Middle frontal gyrus (tissue), 1 donor: ENCODE data around the gene RBX1.
"Not testable (repeated sequence)": the region's sequence is repeated elsewhere in the genome, so short reads cannot be mapped to it uniquely, and the experiment has no call there.

Source experiments
- DNase-seq: peaks from one replicate; pipeline ENCODE4 v3.0.0-alpha.2; 2015; ENCODE audit warnings: low spot score; ENCODE audit errors: extremely low spot score

The RBX1 gene

DNA sequence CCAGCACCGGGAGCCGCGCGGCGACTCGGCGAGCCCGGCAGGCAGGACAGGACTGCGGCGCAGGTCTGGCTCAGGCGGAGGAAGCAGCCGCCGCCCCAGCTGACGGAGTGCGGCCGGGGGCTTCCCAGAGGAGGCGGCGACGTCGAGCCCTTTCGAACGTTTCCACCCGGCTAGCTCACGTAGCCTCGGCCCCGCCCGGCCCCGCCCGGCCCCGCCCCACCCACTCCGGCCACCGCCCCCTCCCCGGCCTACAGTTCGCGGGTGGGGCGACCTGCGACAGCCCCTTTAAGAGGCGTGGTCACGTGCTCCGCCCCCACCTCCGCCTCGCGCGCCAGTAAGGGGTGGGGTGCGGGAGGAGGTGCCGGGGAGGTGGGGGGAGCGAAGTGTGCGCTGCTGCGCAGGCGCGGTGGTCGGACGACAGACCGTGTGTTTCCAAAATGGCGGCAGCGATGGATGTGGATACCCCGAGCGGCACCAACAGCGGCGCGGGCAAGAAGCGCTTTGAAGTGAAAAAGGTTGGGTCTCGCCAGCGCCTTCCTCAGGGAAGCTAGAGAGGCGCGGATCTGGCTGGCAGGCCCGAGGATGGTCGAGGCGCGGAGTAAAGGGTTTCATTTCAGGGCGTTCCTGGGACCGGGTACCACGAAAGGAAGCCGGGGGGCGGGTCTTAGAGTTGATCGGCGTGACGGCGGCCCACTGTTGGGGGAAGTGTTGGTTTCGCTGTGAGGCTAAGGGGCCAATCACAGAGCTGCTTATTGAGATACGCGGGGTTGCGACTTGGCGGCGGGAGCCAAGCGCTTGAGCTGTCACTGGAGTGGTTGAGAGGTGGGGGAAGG is at the start of gene RBX1:
TSS of gene RBX1 (plus strand) at position 417 of the 833 bp plus-strand sequence. CDS start at position 438, 21 bp downstream.
- peak; percentile 94 for DNase-seq

DNA sequence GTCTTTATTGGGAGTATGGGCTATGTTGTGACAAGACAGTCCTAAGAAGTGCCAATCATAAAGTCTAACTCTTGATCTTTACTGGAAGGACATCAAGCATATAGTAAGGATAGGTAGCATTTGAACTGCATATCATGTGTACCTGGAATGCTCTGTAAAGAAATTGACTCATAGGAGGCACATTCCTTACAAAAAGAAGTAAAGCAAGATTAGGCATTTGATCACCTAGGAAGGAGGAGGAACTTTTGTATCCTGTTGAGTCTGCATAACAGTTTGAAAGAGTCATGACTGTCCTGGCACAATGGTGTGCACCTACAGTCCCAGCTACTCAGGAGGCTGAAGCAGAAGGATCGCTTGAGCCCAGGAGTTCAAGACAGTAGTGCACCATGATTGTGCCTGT is 47.1 kb upstream of the RBX1 start:
- DNase-seq = no peak

DNA sequence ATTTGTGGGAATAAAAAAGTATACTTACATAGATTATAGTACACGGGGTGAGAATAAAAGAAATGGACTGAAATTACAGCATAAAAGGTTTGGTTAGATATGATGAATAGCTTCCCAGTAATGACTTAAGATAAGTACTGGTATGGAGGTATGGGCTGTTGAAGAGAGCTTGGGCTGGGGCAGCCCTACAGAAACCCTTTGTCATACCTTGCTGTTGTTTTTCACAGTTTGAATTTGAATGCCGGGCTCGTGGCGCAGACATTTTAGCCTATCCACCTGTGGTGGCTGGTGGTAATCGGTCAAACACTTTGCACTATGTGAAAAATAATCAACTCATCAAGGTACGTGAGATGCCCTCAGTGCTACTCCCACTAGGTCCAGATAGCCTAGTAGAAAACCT is 42.3 kb upstream of the RBX1 start:
- no peak for DNase-seq

DNA sequence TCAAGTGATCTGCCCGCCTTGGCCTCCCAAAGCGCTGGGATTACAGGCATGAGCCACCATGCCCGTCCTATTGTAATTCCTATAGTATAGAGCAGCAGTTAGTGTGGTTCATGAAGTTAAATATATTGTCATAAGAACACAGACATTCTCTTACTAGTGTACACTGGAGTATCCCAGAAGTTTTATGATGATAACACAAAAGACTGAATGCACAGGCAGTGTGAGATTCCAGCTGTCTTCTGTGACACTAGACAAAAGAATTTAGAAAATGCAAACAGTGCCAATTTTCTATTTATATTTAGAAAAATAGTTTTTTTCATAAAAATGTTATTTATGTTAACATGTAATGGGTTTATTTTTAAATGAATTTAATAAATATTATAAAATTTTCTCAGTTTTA is 39.4 kb upstream of the RBX1 start:
- no peak for DNase-seq

DNA sequence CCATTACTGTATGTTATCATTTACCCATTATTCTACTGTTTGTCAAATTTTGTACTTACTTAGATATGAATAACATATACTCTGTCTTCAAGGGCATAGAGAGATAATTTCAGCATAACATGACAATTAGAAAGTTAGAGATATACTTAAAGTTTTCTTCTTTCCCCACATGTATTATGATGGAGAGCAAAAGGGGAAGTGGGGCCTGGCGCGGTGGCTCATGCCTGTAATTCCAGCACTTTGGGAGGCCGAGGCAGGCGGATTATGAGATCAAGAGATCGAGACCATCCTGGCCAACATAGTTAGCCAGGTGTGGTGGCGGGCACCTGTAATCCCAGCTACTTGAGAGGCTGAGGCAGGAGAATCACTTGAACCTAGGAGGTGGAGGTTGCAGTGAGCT is 38.2 kb upstream of the RBX1 start:
- not testable (repeated sequence) for DNase-seq

DNA sequence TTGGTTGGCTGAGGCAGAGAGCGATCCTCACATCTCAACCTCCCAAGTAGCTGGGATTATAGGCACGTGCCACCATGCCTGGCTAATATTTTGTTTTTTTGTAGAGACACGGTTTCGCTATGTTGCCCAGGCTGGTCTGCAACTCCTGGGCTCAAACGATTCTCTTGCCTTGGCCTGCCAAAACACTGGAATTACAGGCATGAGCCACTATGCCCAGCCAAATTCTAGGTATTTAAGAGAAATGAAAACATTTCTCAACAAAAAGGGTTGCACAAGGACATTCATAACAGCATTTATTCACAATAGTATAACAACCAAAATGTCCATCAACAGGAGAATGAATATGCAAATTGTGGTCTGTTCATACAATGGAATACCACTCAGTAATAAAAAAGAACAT is 31.7 kb upstream of the RBX1 start:
- no peak for DNase-seq

DNA sequence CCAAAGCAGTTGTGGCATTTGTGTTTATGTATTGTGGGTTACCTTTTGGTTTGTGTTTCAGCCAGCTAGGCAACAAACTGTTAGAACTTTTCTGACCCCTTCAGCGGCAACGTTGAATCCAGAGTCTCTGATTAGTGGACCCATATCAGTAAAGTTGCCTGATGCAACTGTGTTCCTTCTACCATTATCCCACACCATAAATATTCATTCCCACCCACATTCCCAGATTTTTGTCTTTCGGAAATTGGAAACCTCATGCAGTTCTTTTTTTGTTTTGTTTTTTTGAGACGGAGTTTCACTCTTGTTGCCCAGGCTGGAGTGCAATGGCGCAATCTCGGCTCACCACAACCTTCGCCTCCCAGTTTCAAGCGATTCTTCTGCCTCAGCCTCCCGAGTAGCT is 30.7 kb upstream of the RBX1 start:
- no peak for DNase-seq

DNA sequence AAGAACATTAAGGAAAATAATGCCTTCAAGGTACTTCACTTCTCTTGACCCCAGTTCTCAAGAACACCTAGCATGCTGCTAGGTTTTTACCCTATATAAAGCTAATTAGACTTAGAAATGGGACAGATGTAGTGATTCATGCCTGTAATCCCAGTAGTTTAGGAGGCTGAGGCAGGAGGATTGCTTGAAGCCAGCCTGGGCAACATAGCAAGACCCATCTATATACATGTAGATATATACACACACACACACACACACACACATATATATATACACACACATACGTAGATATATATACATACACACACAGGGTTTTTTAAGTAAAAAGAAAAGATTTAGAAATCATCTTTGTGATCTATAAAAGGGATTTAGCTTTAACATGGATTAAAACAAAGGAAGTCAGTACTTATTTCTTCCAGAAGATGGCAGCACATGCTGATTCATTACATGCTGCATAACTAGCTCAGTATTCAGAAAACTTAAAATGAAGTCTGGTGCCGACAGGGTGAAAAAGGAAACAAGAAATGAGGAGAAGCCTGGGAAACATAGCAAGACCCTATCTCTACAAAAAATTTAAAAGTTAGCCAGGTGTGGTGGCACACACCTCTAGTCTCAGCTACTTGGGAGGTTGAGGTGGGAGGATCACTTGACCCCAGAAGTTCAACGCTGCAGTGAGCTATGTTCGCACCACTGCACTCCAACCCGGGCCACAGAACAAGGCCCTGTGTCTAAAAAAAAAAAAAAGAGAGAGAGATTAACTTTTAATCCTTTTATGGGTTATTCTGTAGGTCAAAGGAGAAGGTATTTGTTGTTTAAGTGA is 28.5 kb upstream of the RBX1 start:
- DNase-seq = peak; percentile 62

DNA sequence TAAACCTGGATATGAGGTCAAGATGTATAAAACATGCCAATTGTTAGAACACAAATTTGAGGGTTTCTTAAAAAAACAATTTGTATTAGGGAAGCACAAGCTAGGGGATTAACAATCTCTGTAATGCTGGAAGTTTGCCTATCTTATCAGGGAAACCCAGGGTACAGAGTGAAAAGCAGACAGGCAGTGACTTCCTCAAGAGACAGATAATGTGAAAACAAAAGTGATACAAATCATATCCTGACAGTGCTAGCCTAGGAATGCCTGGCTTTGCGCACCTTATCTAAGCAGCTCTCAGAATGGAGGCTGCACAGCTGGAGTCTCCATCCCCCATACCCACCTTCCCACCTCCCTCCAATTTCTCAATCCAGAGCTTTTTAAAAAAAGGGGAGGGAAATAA is 22.5 kb upstream of the RBX1 start:
- DNase-seq = no peak

DNA sequence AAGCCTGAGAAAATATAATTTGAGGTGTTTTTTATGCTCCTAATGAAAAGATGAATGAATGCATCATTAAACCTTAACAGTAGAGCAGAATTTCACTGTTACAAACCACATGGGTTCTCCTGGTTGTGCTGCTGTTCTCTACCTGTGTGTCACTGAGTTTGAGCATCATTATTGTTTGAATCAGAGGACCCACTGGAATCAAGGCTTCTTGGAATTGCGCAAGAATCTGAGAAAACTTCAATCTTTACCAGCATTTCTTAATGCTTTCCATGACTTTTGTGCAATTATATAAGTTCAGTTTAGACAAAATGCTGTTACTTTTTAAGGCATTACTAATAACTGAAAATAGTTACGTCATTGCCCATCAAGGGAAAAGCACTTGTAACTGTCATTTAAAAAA is 18.8 kb upstream of the RBX1 start:
- DNase-seq = no peak

DNA sequence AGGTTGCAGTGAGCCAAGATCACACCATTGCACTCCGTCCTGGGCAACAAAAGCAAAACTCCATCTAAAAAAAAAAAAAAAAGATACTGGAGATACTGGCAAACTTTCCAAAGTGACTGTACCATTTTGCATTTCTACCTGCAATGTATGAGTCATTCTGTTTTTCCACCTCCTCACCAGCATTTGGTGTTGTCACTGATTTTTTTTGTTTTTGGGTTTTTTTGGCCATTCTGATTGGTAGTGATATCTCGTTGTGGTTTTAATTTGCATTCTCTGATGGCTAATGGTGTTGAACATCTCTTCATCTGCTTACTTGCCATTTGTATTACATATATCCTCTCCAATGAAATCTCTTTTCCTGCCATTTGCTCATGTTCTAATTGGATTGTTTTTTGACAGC is 12.0 kb upstream of the RBX1 start:
- no peak for DNase-seq

DNA sequence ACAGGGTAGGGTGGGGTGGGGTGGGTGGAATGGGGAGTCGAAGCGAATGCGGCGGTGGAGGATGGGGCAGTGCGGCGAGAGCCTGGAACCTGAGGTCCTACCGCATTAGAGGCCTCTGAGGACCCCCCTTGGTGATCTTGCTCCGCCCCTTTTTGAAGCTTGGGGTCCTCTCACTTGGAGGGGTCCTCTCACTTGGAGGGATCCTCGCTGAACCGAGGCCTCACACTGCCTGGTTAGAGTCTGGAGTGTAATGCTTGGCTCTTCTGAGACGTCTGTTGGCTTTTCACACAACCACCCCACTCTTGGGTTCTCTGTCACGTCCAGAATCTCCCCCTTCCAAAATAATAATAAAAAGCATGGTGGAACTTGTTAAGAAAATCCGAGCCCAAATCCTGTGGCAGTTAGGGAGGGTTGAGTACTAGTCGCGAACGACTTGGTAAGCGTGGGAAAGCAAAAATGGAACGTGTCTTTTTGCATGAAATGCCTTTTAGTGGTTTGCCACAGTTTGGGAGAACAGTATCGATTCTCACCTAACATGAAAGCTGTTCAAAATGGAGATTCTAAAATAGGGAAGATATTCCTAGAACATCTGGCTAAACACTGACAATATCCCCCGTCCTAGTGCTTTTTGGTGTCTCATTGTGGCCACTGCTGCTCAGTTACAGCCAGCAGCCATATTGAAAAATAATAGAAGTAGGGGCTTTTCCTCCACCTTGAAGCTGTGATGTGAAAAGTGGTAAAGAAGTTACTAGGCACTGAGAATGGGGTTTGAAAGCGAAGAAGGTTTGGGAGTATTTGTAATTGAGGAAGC is 822 bp downstream of the RBX1 start:
- DNase-seq = no peak

DNA sequence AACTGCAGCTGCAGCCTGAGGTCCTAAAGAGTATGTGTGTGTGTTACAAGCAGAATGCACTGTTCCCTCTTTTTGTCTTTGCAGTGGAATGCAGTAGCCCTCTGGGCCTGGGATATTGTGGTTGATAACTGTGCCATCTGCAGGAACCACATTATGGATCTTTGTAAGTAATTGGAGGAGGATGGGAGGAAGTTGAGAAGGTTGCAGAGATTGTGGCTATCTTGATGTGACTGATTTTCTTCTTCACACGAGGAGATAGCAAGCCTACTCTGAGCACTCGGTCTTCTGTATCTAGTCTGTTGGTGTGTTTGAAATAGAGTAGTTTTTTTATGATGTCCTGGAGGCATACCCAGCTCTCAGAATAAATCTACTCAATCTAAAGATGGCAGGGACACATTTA is 2.3 kb downstream of the RBX1 start:
- DNase-seq = no peak

DNA sequence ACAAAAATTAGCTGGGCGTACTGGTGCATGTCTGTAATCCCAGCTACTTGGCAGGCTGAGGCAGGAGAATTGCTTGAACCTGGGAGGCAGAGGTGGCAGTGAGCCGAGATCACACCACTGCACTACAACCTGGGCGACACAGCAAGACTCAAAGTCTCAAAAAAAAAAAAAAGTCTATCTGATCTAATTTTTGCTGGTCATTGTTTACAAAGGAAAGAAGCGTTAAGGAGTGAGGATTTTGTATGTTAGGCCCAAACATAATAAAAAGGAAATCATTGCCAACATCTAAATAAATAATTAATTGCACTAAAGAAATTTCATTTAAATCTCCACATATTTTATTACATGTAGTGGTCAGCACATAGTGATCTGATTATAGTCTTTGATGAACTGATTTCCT is 2.9 kb downstream of the RBX1 start:
- DNase-seq = no peak

DNA sequence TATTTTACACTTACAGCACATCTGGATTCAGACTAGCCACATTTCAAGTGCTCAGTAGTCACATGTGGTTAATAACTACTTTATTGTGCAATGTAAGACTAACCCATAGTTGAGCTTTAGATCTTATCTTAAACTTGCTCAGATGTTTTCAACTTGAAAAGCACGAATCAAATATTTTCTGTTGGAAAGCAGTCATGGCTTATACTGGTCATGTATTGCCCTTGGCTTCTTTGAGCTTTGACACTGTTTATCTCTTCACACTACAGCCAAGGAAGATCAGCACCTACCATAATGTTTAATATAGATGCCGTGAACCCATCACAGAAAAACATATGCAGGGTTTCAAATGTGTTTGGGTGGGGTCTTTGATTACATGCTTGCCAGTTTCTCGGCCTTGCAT is 4.4 kb downstream of the RBX1 start:
- no peak for DNase-seq

DNA sequence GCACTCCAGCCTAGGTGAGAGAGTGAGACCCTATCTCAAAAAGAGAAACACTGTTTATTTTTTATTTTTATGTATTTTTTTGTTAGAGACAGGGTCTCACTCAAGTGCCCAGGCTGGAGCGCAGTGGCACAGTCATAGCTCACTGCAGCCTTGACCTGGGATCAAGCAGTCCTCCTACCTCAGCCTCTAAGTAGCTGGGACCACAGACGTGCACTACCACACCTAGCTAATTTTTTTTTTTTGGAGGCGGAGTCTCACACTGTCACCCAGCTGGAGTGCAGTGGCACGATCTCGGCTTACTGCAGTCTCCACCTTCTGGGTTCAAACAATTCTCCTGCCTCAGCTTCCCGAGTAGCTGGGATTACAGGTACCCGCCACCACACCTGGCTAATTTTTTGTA is 6.4 kb downstream of the RBX1 start:
- no peak for DNase-seq

DNA sequence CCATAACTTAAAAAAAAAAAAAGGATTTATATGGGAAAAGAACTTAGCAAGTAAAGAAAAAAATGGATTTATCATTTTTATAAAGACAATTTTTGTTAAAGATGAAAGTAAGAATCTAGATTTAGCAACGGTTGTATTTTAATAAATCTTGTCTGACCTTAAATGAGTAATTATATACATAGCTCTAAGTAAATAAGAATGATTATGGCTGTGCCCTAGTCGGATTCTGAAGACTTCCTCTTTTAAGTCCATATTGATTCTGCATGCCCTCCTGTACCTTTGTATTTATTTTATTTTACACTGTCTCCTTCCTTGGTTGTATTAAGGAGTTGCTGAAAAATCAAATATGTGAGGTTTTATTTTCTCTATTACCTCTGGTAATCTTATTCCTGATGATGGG is 7.1 kb downstream of the RBX1 start:
- DNase-seq = no peak

DNA sequence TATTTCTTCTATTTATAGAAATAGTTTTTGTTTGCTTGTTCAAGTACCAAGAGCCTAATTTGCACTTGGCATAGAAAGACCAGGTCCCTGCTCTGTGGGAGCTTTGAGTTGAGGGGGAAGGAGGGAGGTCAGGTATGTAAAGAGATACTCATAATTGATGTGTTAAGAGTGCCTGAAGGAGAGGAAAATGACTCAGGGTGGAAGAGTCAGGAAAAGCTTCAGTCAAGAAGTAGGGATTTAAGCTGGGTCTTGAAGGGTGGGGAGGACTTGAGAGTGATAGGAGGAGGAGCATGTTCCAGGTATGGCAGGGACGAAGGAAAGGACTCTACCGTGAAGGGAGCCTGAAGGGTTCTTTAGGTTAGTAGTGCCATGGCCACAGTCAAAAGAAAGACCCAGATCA is 9.0 kb downstream of the RBX1 start:
- DNase-seq = no peak

DNA sequence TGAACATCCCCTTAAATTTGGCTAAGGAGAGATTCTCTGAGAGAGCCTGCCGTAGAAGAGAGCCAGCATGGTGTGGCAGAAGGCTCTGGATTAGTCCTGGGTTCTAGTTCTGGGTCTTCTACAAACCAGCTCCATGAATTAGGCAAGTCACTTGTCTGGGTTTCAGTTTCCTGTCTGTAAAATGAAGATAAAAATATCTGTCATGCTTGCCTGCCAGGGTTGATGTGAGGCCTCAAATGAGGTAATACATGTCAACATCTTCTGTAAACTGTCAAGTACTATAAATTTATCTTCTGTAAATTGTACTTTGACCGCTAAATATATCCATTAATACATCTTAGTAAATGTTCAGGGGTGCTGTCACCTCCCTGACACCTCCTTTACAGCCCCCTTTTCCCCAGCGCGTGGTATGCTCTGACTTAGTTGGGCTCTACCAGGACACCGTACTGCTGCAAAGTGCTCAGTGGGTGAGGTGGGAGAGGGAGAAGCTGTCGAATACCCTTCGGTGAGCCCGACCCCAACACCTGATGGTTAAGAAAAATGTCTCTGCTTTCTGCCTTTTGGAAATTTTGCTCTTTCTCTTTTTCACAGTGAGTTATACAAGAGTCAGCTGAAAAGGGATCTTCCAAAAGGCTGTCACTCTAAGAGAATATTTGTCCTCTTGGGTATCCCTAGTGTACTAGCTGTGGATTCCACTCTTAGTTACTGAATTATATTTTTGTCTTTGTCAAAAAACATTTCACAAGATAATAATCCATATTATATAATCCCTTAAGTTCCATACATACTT is 15.0 kb downstream of the RBX1 start:
- no peak for DNase-seq

DNA sequence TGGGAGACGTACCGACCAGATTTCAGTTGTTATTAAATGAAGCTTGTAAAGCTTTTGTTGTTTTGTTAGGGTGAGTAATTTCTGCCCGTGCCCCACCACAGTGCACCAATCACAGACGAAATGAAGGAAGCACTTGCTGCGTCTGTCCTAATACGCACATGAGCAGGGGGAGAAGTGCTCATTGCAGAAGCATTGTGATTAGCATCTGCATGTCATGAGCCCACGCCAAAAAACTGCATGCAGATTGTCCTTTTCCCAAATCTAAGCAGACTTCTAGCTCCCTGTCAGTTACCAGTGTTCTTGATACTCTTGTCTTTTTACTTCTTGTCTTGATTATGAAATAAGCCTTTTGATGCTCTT is 15.5 kb downstream of the RBX1 start:
- no peak for DNase-seq

DNA sequence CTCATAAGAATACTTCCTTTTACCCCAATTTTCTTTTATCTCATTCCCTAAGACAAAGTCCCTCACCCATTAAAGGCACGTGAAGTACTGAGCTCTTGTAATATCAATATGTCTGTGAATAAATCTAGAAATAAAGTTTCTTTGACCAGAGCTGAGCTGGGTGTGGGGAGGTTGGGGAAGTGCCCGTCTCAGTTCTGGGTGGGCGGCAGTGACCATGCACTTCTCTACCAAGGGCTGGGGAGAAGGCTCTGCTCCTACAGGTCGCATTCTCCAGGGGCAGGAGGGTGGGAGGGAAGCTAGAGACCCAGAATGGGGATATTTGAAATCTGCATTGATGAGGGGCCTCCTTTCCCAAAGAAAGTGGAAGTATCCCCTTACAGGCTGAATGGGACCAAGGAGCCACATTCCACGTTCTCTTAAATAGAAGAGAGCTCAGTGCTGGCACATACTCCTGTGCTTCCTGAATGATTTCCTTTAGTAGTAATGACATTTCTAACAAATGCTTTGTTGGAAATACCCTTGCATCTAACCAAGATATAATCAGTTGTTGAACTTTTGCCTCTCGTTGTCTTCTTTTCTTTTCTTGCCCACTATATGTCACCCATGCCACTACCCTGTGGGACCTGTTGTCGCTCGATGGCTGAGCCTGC is 16.1 kb downstream of the RBX1 start:
- DNase-seq = no peak
